ENCODE results near the gene KRT4. TPM values are rescaled to one million over a fixed set of nuclear protein-coding genes. Genes with fewer than 3 reads are reported as not detected.
"Not testable (repeated sequence)": the region's sequence is repeated elsewhere in the genome, so short reads cannot be mapped to it uniquely, and the experiment has no call there.

Gene KRT4
- total RNA-seq, 1 donor from 2014 or later: not detected

GRCh38 chr12:52798003-52798670 is 15.8 kb downstream of the KRT4 start:
- ATAC-seq: no peak

GRCh38 chr12:52797529-52797894 is 16.4 kb downstream of the KRT4 start:
- DNase-seq (ENCODE audit: missing footprints): no peak
- intact Hi-C loops (cut with DNase I): no loop called here
- no peak for ATAC-seq

More at GRCh38 chr12:52798003-52798670, 15.8 kb downstream of the KRT4 start:
- DNase-seq (ENCODE audit: missing footprints): no peak
- intact Hi-C loops (cut with DNase I): no loop called here

GRCh38 chr12:52796839-52797528 is 16.9 kb downstream of the KRT4 start:
- DNase-seq (ENCODE audit: missing footprints): no peak
- no peak for ATAC-seq
- intact Hi-C loops (cut with DNase I): no loop called here

GRCh38 chr12:52796429-52796794 is 17.5 kb downstream of the KRT4 start:
- DNase-seq (ENCODE audit: missing footprints): no peak
- no peak for ATAC-seq
- intact Hi-C loops (cut with DNase I): no loop called here

GRCh38 chr12:52795694-52796428 is 18.1 kb downstream of the KRT4 start, which contains the start of gene KRT3:
Gene KRT3, minus strand, starts transcription at chr12:52796117. Its CDS starts 75 bp downstream, at chr12:52796042.
- ATAC-seq: no peak
- intact Hi-C loops (cut with DNase I): no loop called here
- no peak for DNase-seq (ENCODE audit: missing footprints)

- ATAC-seq; DNase-seq (ENCODE audit: missing footprints); intact Hi-C loops (cut with DNase I): not testable (repeated sequence)
Observed at GRCh38 chr12:52795332-52795674, 18.6 kb downstream of the KRT4 start.

GRCh38 chr12:52794479-52795331 is 19.2 kb downstream of the KRT4 start:
- DNase-seq (ENCODE audit: missing footprints) (no peak), ATAC-seq (no peak)
- intact Hi-C loops (cut with DNase I): no loop called here

- no peak for ATAC-seq
Observed at GRCh38 chr12:52792185-52793029, 21.5 kb downstream of the KRT4 start.

GRCh38 chr12:52791271-52792184 is 22.4 kb downstream of the KRT4 start:
- DNase-seq (ENCODE audit: missing footprints): no peak
- ATAC-seq: no peak
- intact Hi-C loops (cut with DNase I): no loop called here

More at GRCh38 chr12:52792185-52793029, 21.5 kb downstream of the KRT4 start:
- DNase-seq (ENCODE audit: missing footprints): no peak
- intact Hi-C loops (cut with DNase I): no loop called here

- ATAC-seq (no peak), DNase-seq (ENCODE audit: missing footprints) (no peak)
- intact Hi-C loops (cut with DNase I): no loop called here
Observed at GRCh38 chr12:52790427-52791270, 23.3 kb downstream of the KRT4 start.

- intact Hi-C loops (cut with DNase I): no loop called here
- ATAC-seq (no peak), DNase-seq (ENCODE audit: missing footprints) (no peak)
Observed at GRCh38 chr12:52789637-52790426, 24.1 kb downstream of the KRT4 start.

- intact Hi-C loops (cut with DNase I): no loop called here
- ATAC-seq (no peak), DNase-seq (ENCODE audit: missing footprints) (no peak)
Observed at GRCh38 chr12:52788876-52789636, 24.9 kb downstream of the KRT4 start.

- ATAC-seq (no peak), DNase-seq (ENCODE audit: missing footprints) (no peak)
- intact Hi-C loops (cut with DNase I): no loop called here
Observed at GRCh38 chr12:52788192-52788875, 25.6 kb downstream of the KRT4 start.

Measured in Right ventricle myocardium inferior (tissue), 1 donor.